H1 (cell line): ENCODE data around the gene COL8A2. TPM values are rescaled to one million over a fixed set of nuclear protein-coding genes. Genes with fewer than 3 reads are reported as not detected.

Experiments
- CTCF ChIA-PET: fragments of 300-600 bp; sonication (Branson Sonifier 250); formaldehyde crosslinking; loops from one replicate; lab custom pipeline; 2021; ENCODE audit not compliant: partially characterized antibody; lab: Charles Lee
- POLR2A ChIA-PET: fragments of 300-600 bp; sonication (Branson Sonifier 250); formaldehyde crosslinking; loops from one replicate; lab custom pipeline; 2021; ENCODE audit warnings: inconsistent platforms; ENCODE audit not compliant: partially characterized antibody; lab: Charles Lee
- DNase-seq, 2 experiments: peaks; one replicate each; pipeline versions ENCODE4 v3.0.0 to v3.0.0-alpha.2; 2010 to 2022; ENCODE audit warnings: low spot score in 2 of 2, low read depth in 1 of 2, mixed read lengths in 1 of 2
- FAIRE-seq: peaks from 2 replicates; lab custom pipeline; 2011; peaks lifted over from hg19 to GRCh38; lab: Jason Lieb, UNC
- H2AFZ ChIP-seq: 2 replicates; pipeline ENCODE4 v1.8.1; 2012; ENCODE audit warnings: low read length, inconsistent platforms
- H2AK5ac ChIP-seq: 2 replicates; pipeline ENCODE4 v1.6.1; 2013; ENCODE audit warnings: low read depth, low read length
- H2BK120ac ChIP-seq: replicated peaks from 2 replicates; pipeline ENCODE3; 2013; ENCODE audit warnings: low read depth, low read length, inconsistent platforms
- H2BK12ac ChIP-seq: 2 replicates; pipeline ENCODE4 v1.6.1; 2013; ENCODE audit warnings: low read depth, low read length
- H2BK15ac ChIP-seq: 2 replicates; pipeline ENCODE4 v1.6.1; 2013; ENCODE audit warnings: low read length
- H2BK20ac ChIP-seq: 2 replicates; pipeline ENCODE4 v1.6.1; 2013; ENCODE audit warnings: low read length
- H2BK5ac ChIP-seq: 2 replicates; pipeline ENCODE4 v1.6.1; 2013; ENCODE audit warnings: low read depth, low read length
- H3K14ac ChIP-seq: 2 replicates; pipeline ENCODE4 v1.6.1; 2013; ENCODE audit warnings: inconsistent platforms; ENCODE audit not compliant: insufficient read length
- H3K18ac ChIP-seq: 2 replicates; pipeline ENCODE4 v1.6.1; 2013; ENCODE audit warnings: low read length; ENCODE audit errors: extremely low read depth
- H3K23ac ChIP-seq: 2 replicates; pipeline ENCODE4 v1.6.1; 2013; ENCODE audit warnings: inconsistent platforms; ENCODE audit not compliant: insufficient read length
- H3K23me2 ChIP-seq: 2 replicates; pipeline ENCODE4 v1.6.1; 2013; ENCODE audit warnings: low read depth, low read length
- H3K27ac ChIP-seq: 2 replicates; pipeline ENCODE4 v1.6.1; 2011; ENCODE audit warnings: low read depth, low read length, inconsistent platforms
- H3K27me3 ChIP-seq, 4 experiments: replicated peaks in 1 of 4; 1 replicate in 1 of 4; 2 replicates in 3 of 4; pipeline versions ENCODE4 v1.6.1 to v1.8.1; 2011 to 2013; ENCODE audit warnings: low read length in 3 of 4, mild to moderate bottlenecking in 3 of 4, inconsistent platforms in 2 of 4, mixed read lengths in 2 of 4, moderate library complexity in 1 of 4; ENCODE audit not compliant: control insufficient read depth in 3 of 4, insufficient read depth in 3 of 4; ENCODE audit errors: extremely low read depth in 1 of 4
- H3K36me3 ChIP-seq, 4 experiments: 2 replicates each; pipeline versions ENCODE4 v1.6.1 to v1.8.1; 2011 to 2013; ENCODE audit warnings: mild to moderate bottlenecking in 4 of 4, low read length in 3 of 4, moderate library complexity in 2 of 4, control low read depth in 1 of 4, inconsistent platforms in 1 of 4; ENCODE audit not compliant: insufficient read depth in 4 of 4, control insufficient read depth in 2 of 4
- H3K4ac ChIP-seq: replicated peaks from 2 replicates; pipeline ENCODE3; 2013; ENCODE audit warnings: low read length, low read depth, mixed read lengths, inconsistent platforms; ENCODE audit not compliant: insufficient read length
- H3K4me1 ChIP-seq, 4 experiments: replicated peaks in 1 of 4; 1 replicate in 1 of 4; 2 replicates in 3 of 4; pipeline versions ENCODE4 v1.6.1 to v1.8.1; 2011 to 2013; ENCODE audit warnings: low read length in 3 of 4, inconsistent platforms in 2 of 4, mixed read lengths in 1 of 4; ENCODE audit not compliant: insufficient read depth in 4 of 4, control insufficient read depth in 3 of 4
- H3K4me2 ChIP-seq, 2 experiments: 2 replicates each; pipeline versions ENCODE4 v1.6.1 to v1.8.1; 2011 to 2013; ENCODE audit warnings: low read depth in 2 of 2, low read length in 2 of 2, control low read depth in 1 of 2, inconsistent platforms in 1 of 2, mild to moderate bottlenecking in 1 of 2; ENCODE audit not compliant: insufficient read depth in 1 of 2
- H3K4me3 ChIP-seq, 4 experiments: fragments of 200-600, 300-600 bp in 1 of 4; sonication (generic), shearing (Covaris generic), sonication (Bioruptor Twin) in 1 of 4; 2 replicates each; pipeline versions ENCODE4 v1.5.1 to v1.8.1; 2011 to 2016; ENCODE audit warnings: low read length in 4 of 4, low read depth in 3 of 4, control low read depth in 2 of 4, inconsistent platforms in 2 of 4, mild to moderate bottlenecking in 2 of 4, mixed read lengths in 1 of 4, moderate library complexity in 1 of 4; ENCODE audit not compliant: insufficient read depth in 2 of 4; ENCODE audit errors: extremely low read depth in 1 of 4
- H3K56ac ChIP-seq: replicated peaks from 2 replicates; pipeline ENCODE3; 2013; ENCODE audit warnings: low read depth, mild to moderate bottlenecking, mixed read lengths, low read length, inconsistent platforms; ENCODE audit not compliant: insufficient read length
- H3K79me1 ChIP-seq: 2 replicates; pipeline ENCODE4 v1.6.1; 2013; ENCODE audit warnings: low read depth, low read length, control low read depth
- H3K79me2 ChIP-seq, 2 experiments: 2 replicates each; pipeline versions ENCODE4 v1.6.1 to v1.8.1; 2012 to 2013; ENCODE audit warnings: low read length in 2 of 2, mild to moderate bottlenecking in 2 of 2, inconsistent platforms in 1 of 2; ENCODE audit not compliant: insufficient read depth in 2 of 2, control insufficient read depth in 1 of 2
- H3K9ac ChIP-seq, 4 experiments: replicated peaks in 1 of 4; 1 replicate in 1 of 4; 2 replicates in 3 of 4; pipeline versions ENCODE4 v1.6.1 to v1.8.1; 2011 to 2013; ENCODE audit warnings: low read depth in 3 of 4, low read length in 3 of 4, control low read depth in 2 of 4, mild to moderate bottlenecking in 2 of 4, moderate library complexity in 2 of 4, inconsistent platforms in 1 of 4; ENCODE audit errors: extremely low read depth in 1 of 4
- H3K9me3 ChIP-seq, 2 experiments: 2 replicates each; pipeline versions ENCODE4 v1.6.1 to v1.8.1; 2012 to 2013; ENCODE audit warnings: mild to moderate bottlenecking in 2 of 2, moderate library complexity in 2 of 2, control low read depth in 1 of 2, inconsistent platforms in 1 of 2, low read depth in 1 of 2, low read length in 1 of 2, mixed read lengths in 1 of 2; ENCODE audit not compliant: insufficient read depth in 2 of 2
- H4K20me1 ChIP-seq, 2 experiments: replicated peaks in 1 of 2; 2 replicates each; pipeline versions ENCODE3 to v1.8.1; 2011 to 2013; ENCODE audit warnings: inconsistent platforms in 2 of 2, low read length in 2 of 2, mild to moderate bottlenecking in 1 of 2; ENCODE audit not compliant: insufficient read depth in 2 of 2, control insufficient read depth in 1 of 2
- H4K5ac ChIP-seq: 2 replicates; pipeline ENCODE4 v1.6.1; 2013; ENCODE audit warnings: low read length, low read depth, mixed read lengths, inconsistent platforms; ENCODE audit not compliant: insufficient read length
- H4K8ac ChIP-seq: 2 replicates; pipeline ENCODE4 v1.8.0; 2013; ENCODE audit warnings: mild to moderate bottlenecking, moderate library complexity, low read length, inconsistent platforms; ENCODE audit not compliant: insufficient read depth; ENCODE audit errors: extremely low read depth
- H4K91ac ChIP-seq: replicated peaks from 2 replicates; pipeline ENCODE3; 2013; ENCODE audit warnings: low read length, mixed read lengths, inconsistent platforms; ENCODE audit not compliant: insufficient read length
- CEBPB ChIP-seq: IDR thresholded peaks from 2 replicates; pipeline ENCODE4 v1.6.1; 2012; ENCODE audit warnings: low read depth, low read length
- FOSL1 ChIP-seq: IDR thresholded peaks from 2 replicates; pipeline ENCODE4 v1.6.1; 2011; ENCODE audit warnings: mild to moderate bottlenecking, low read depth, low read length, moderate library complexity; ENCODE audit not compliant: insufficient read depth
- KDM1A ChIP-seq: fragments of 200-600, 300-600 bp; sonication (generic); IDR thresholded peaks from 2 replicates; pipeline ENCODE4 v1.7.1; 2016; ENCODE audit warnings: mild to moderate bottlenecking, low read length, borderline replicate concordance
- SIRT6 ChIP-seq: IDR thresholded peaks from one replicate; pipeline ENCODE4 v1.7.1; 2012; ENCODE audit warnings: low read length, inconsistent platforms
- SP2 ChIP-seq: IDR thresholded peaks from 2 replicates; pipeline ENCODE4 v1.6.1; 2012; ENCODE audit warnings: mild to moderate bottlenecking, low read length, inconsistent platforms
- USF2 ChIP-seq: IDR thresholded peaks from 2 replicates; pipeline ENCODE4 v1.6.1; 2011; ENCODE audit warnings: low read length, improper control_type of control experiment
- WGBS, 2 experiments: shearing (Covaris generic) in 1 of 2; methylation state at CpG; one replicate each; pipeline versions ENCODE4 v1.1.6 to v1.1.7; 2013 to 2015; ENCODE audit warnings: low lambda C conversion rate in 2 of 2, mixed read lengths in 2 of 2, inconsistent platforms in 1 of 2, low coverage in 1 of 2, missing lambda C conversion rate in 1 of 2; ENCODE audit not compliant: insufficient replicate concordance in 2 of 2, insufficient coverage in 1 of 2, insufficient read length in 1 of 2; ENCODE audit errors: extremely low coverage in 1 of 2, missing lambda C conversion rate in 1 of 2; 5-methylcytosine and 5-hydroxymethylcytosine counted together
- polyA plus RNA-seq, 7 experiments: library from polyadenylated mRNA; depleted of rRNA in 3 of 7; stranded (reverse) in 5 of 7; unstranded in 2 of 7; fragments of >200 nt in 5 of 7; fragments of 200-250 nt in 2 of 7; gene quantifications; 1 replicate in 5 of 7; 2 replicates in 1 of 7; 4 replicates in 1 of 7; pipeline versions ENCODE4 v1.2.1 to v1.2.3, GENCODE V29; 2011 to 2013; ENCODE audit warnings: missing spikeins in 2 of 7, mixed read lengths in 2 of 7
- total RNA-seq: library from RNA; stranded (reverse); fragmentation: NEBNext Ultra II Directional; extraction: Animal tissue kit (Norgen Biotek cat#: 25700); gene quantifications from 2 replicates; pipeline ENCODE4 v1.2.1, GENCODE V29; 2021

The COL8A2 gene
- total and polyA plus RNA-seq, 2 of the 8 experiments (the other 6 are each of a cell fraction or from before 2014, with no cell fraction given) = 2.1 to 2.8 TPM

GRCh38 chr1:36151845-36152203 lies 26.8 kb upstream of the COL8A2 start:
- H3K9ac ChIP-seq = no peak overlapping the region
- H4K5ac ChIP-seq = no peak overlapping the region
- H4K20me1 ChIP-seq = peaks cover 0 to 2% of the 10 kb centered on the region in 2 experiments
- H4K8ac ChIP-seq = peak overlapping the region; percentile 26; the same call in 1 of the 2 replicates
- H3K79me2 ChIP-seq = peaks cover 0 to 3% of the 10 kb centered on the region in 2 experiments; a peak in 1 of 4 replicates
- no peak overlapping the region for H2BK12ac ChIP-seq
- H3K9me3 ChIP-seq = no peaks in the 10 kb centered on the region
- FAIRE-seq (no peak), DNase-seq (no peak)
- no peak overlapping the region for H3K23ac ChIP-seq
- no peak overlapping the region for H3K4me2 ChIP-seq
- no peak overlapping the region for H3K56ac ChIP-seq
- H3K79me1 ChIP-seq = no peaks in the 10 kb centered on the region
- H3K18ac ChIP-seq = no peak overlapping the region
- no peak overlapping the region for H3K4me3 ChIP-seq
- POLR2A ChIA-PET = interaction anchor here (0.9 to 5.4 kb wide), 7 partner anchors 9 to 235 kb away, joined by 3 to 49 read pairs (median 3); partner anchors contain the start of genes SH3D21 and THRAP3
- H2BK120ac ChIP-seq = no peak overlapping the region
- no peak overlapping the region for H4K91ac ChIP-seq
- no peak overlapping the region for H2BK15ac ChIP-seq
- H2BK20ac ChIP-seq = no peak overlapping the region
- H2AFZ ChIP-seq = no peak overlapping the region
- 64% methylated on average over 3 of the region's 3 CpGs; no CpG with 5 or more reads in 1 of the 2 experiments for WGBS, 2 experiments
- H3K23me2 ChIP-seq = peaks cover 9% of the 10 kb centered on the region
- H3K27me3 ChIP-seq = peaks cover 11 to 29% (median 25%) of the 10 kb centered on the region in 4 experiments
- no peaks in the 10 kb centered on the region for H3K36me3 ChIP-seq
- CTCF ChIA-PET = interaction anchor here (2.6 to 10.1 kb wide), 8 partner anchors 10 to 149 kb away, joined by 8 to 261 read pairs (median 43); partner anchors contain the start of gene THRAP3
- TF ChIP-seq SIRT6 = no peak
- TF ChIP-seq KDM1A = no peak
- no peak for TF ChIP-seq SP2
- TF ChIP-seq USF2 = no peak
- TF ChIP-seq CEBPB = no peak
- no peak for TF ChIP-seq FOSL1
- TF ChIP-seq, all 59 proteins: peak for 0
- Histone ChIP-seq H2BK5ac (no peak overlapping the region), H3K4ac (no peak overlapping the region), H3K14ac (no peak overlapping the region), H2AK5ac (no peak overlapping the region), H3K4me1 (peaks cover 11 to 24% (median 17%) of the 10 kb centered on the region in 4 experiments), H3K27ac (no peak overlapping the region)
